HCT116 (cell line): ENCODE results near the gene ADCK1. TPM values are rescaled to one million over a fixed set of nuclear protein-coding genes. Genes with fewer than 3 reads are reported as not detected.

ENCODE experiments used
- ATAC-seq: fragments of 200-7000 bp; cut with Tn5 transposase; 2 replicates; pipeline ENCODE4 v1.9.1; 2020; ENCODE audit warnings: mild to moderate bottlenecking, moderate library complexity
- BruUV-seq: library from RNA; stranded (reverse); fragments of 400-500 nt; replicated peaks from 2 replicates; lab custom pipeline; 2021; lab: Mats Ljungman, UMichigan
- CTCF ChIA-PET: fragments of 300-600 bp; sonication (Branson Sonifier 250); formaldehyde crosslinking; loops from one replicate; lab custom pipeline; 2021; ENCODE audit warnings: antibody characterized with exemption; lab: Charles Lee
- POLR2A ChIA-PET: fragments of 300-600, 350-600 bp; sonication (Branson Sonifier 250); formaldehyde crosslinking; loops from one replicate; lab custom pipeline; 2021; ENCODE audit warnings: antibody characterized with exemption; lab: Charles Lee
- RAD21 ChIA-PET, 2 experiments: fragments of 300-600 bp; sonication (Branson Sonifier 250); formaldehyde crosslinking; loops; one replicate each; lab custom pipeline; 2023; ENCODE audit warnings: low total read pairs in 2 of 2; ENCODE audit not compliant: uncharacterized antibody in 2 of 2, unreplicated experiment in 2 of 2, low non-redundant PET in 1 of 2; lab: Charles Lee
- DNase-seq: peaks from one replicate; pipeline ENCODE4 v3.0.0-alpha.2; 2010; ENCODE audit warnings: low read depth, low spot score
- H2AFZ ChIP-seq: fragments of 200-600 bp; shearing (Covaris generic), sonication (generic); 2 replicates; pipeline ENCODE4 v1.6.1; 2017; ENCODE audit warnings: low read depth, mixed run types, mixed read lengths, antibody characterized with exemption, low read length; ENCODE audit not compliant: poor library complexity, severe bottlenecking
- H3K27ac ChIP-seq: 2 replicates; pipeline ENCODE4 v1.5.1; 2012; ENCODE audit warnings: low read depth, low read length
- H3K27me3 ChIP-seq: fragments of 200-600 bp; sonication (generic); 2 replicates; pipeline ENCODE4 v1.6.1; 2016; ENCODE audit warnings: mixed run types, low read length, mixed read lengths; ENCODE audit not compliant: insufficient read depth
- H3K36me3 ChIP-seq, 2 experiments: fragments of 200-500 bp in 1 of 2; fragments of 200-600 bp in 1 of 2; sonication (Bioruptor generic) in 1 of 2; sonication (generic) in 1 of 2; 2 replicates each; pipeline versions ENCODE4 v1.5.1 to v1.6.1; 2014 to 2016; ENCODE audit warnings: low read length in 2 of 2, inconsistent platforms in 1 of 2, mixed read lengths in 1 of 2, mixed run types in 1 of 2; ENCODE audit not compliant: insufficient read depth in 2 of 2, control insufficient read depth in 1 of 2
- H3K4me1 ChIP-seq, 2 experiments: fragments of 200-600 bp in 1 of 2; sonication (generic) in 1 of 2; 2 replicates each; pipeline versions ENCODE4 v1.5.1 to v1.6.1; 2012 to 2017; ENCODE audit warnings: low read length in 2 of 2, inconsistent platforms in 1 of 2, mild to moderate bottlenecking in 1 of 2, mixed read lengths in 1 of 2, mixed run types in 1 of 2, moderate library complexity in 1 of 2; ENCODE audit not compliant: insufficient read depth in 2 of 2, control insufficient read depth in 1 of 2
- H3K4me2 ChIP-seq: fragments of 200-600 bp; sonication (generic); 2 replicates; pipeline ENCODE4 v1.6.1; 2017; ENCODE audit warnings: mixed run types, low read length, mixed read lengths
- H3K4me3 ChIP-seq, 2 experiments: fragments of 200-600 bp in 1 of 2; sonication (generic) in 1 of 2; replicated peaks in 1 of 2; 2 replicates each; pipeline ENCODE4 v1.5.1; 2011 to 2016; ENCODE audit warnings: low read length in 2 of 2, control low read depth in 1 of 2, low read depth in 1 of 2, mild to moderate bottlenecking in 1 of 2, mixed read lengths in 1 of 2, mixed run types in 1 of 2
- H3K79me2 ChIP-seq: fragments of 200-600 bp; sonication (generic); 2 replicates; pipeline ENCODE4 v1.6.1; 2017; ENCODE audit warnings: mild to moderate bottlenecking, mixed run types, low read length, moderate library complexity, mixed read lengths; ENCODE audit not compliant: insufficient read depth
- H3K9ac ChIP-seq: fragments of 200-600 bp; sonication (generic); 2 replicates; pipeline ENCODE4 v1.6.1; 2016; ENCODE audit warnings: low read length, mixed read lengths
- H3K9me2 ChIP-seq: fragments of 200-600 bp; sonication (generic), shearing (Covaris generic); 2 replicates; pipeline ENCODE4 v1.6.1; 2017; ENCODE audit warnings: mixed run types, mild to moderate bottlenecking, moderate library complexity; ENCODE audit not compliant: insufficient read depth
- H3K9me3 ChIP-seq, 2 experiments: fragments of 200-500 bp in 1 of 2; fragments of 200-600 bp in 1 of 2; sonication (Bioruptor generic) in 1 of 2; sonication (generic) in 1 of 2; 2 replicates each; pipeline ENCODE4 v1.6.1; 2014 to 2017; ENCODE audit warnings: low read length in 2 of 2, mixed read lengths in 2 of 2, inconsistent platforms in 1 of 2, low read depth in 1 of 2, mild to moderate bottlenecking in 1 of 2, mixed run types in 1 of 2, moderate library complexity in 1 of 2; ENCODE audit not compliant: control insufficient read depth in 1 of 2, insufficient read depth in 1 of 2
- H4K20me1 ChIP-seq: fragments of 200-600 bp; sonication (generic), shearing (Covaris generic); 2 replicates; pipeline ENCODE4 v1.6.1; 2017; ENCODE audit warnings: mixed run types, mild to moderate bottlenecking, moderate library complexity; ENCODE audit not compliant: insufficient read depth
- CEBPB ChIP-seq: IDR thresholded peaks from 2 replicates; pipeline ENCODE4 v1.6.1; 2012; ENCODE audit warnings: low read depth
- ELF1 ChIP-seq: IDR thresholded peaks from 2 replicates; pipeline ENCODE4 v1.6.1; 2012; ENCODE audit warnings: low read depth, borderline replicate concordance
- EZH2phosphoT487 ChIP-seq: fragments of 200-600 bp; IDR thresholded peaks from 2 replicates; pipeline ENCODE4 v1.6.1; 2018; ENCODE audit warnings: antibody characterized with exemption, borderline replicate concordance
- JUND ChIP-seq: IDR thresholded peaks from 2 replicates; pipeline ENCODE4 v1.6.1; 2012
- MAX ChIP-seq: IDR thresholded peaks from 2 replicates; pipeline ENCODE4 v1.6.1; 2012
- POLR2A ChIP-seq: IDR thresholded peaks from 2 replicates; pipeline ENCODE4 v1.7.0; 2011; ENCODE audit warnings: borderline replicate concordance; ENCODE audit not compliant: insufficient read depth, insufficient read length; ENCODE audit errors: extremely low read depth
- POLR2AphosphoS5 ChIP-seq: IDR thresholded peaks from 2 replicates; pipeline ENCODE4 v1.6.1; 2011; ENCODE audit warnings: mild to moderate bottlenecking, low read depth, low read length, moderate library complexity
- RAD21 ChIP-seq: IDR thresholded peaks from 2 replicates; pipeline ENCODE4 v1.6.1; 2012; ENCODE audit warnings: low read depth, mild to moderate bottlenecking
- REST ChIP-seq: IDR thresholded peaks from 2 replicates; pipeline ENCODE4 v1.6.1; 2012; ENCODE audit warnings: low read depth
- SIN3A ChIP-seq: IDR thresholded peaks from 2 replicates; pipeline ENCODE4 v1.6.1; 2012; ENCODE audit warnings: low read depth
- SP1 ChIP-seq: IDR thresholded peaks from 2 replicates; pipeline ENCODE4 v1.6.1; 2012; ENCODE audit warnings: low read depth
- ZFX ChIP-seq: fragments of 450-650 bp; IDR thresholded peaks from 2 replicates; pipeline ENCODE4 v1.6.1; 2017
- intact Hi-C: fragments of 100-400 bp; cut with micrococcal nuclease; formaldehyde crosslinking; loops from 2 replicates; pipeline ENCODE4 v1.10.0; 2022
- total RNA-seq: library from RNA; stranded (reverse); gene quantifications from one replicate; pipeline ENCODE4 v1.2.1, GENCODE V29; 2021; ENCODE audit not compliant: unreplicated experiment

ADCK1 gene
- total RNA-seq, 1 experiment from 2014 or later = 6.0 TPM

GRCh38 chr14:77880056-77880455 is 80.1 kb downstream of the ADCK1 start:
- Histone ChIP-seq H3K4me3 (no peak overlapping the region), H3K79me2 (no peaks in the 10 kb centered on the region), H2AFZ (no peak overlapping the region), H3K4me2 (no peak overlapping the region), H3K27me3 (no peaks in the 10 kb centered on the region), H3K36me3 (no peaks in the 10 kb centered on the region), H4K20me1 (no peaks in the 10 kb centered on the region), H3K4me1 (no peaks in the 10 kb centered on the region), H3K9ac (no peak overlapping the region), H3K9me2 (no peaks in the 10 kb centered on the region), H3K27ac (no peak overlapping the region), H3K9me3 (no peaks in the 10 kb centered on the region)
- CTCF ChIA-PET = no interaction called here
- no peak for ATAC-seq
- intact Hi-C loops = no loop called here
- BruUV-seq = no TSS peak
- RAD21 ChIA-PET = no interaction called here
- POLR2A ChIA-PET = no interaction called here
- TF ChIP-seq EZH2phosphoT487 (no peak), ELF1 (no peak), POLR2A (no peak), SIN3A (no peak), JUND (no peak), MAX (no peak), REST (no peak), ZFX (no peak), CEBPB (no peak), RAD21 (no peak), POLR2AphosphoS5 (no peak), SP1 (no peak)
- DNase-seq = no peak
